Omental fat pad (tissue), 4 donors: ENCODE results near the gene COX6A2. TPM values are rescaled to one million over a fixed set of nuclear protein-coding genes. Genes with fewer than 3 reads are reported as not detected.

Source experiments
- ATAC-seq: fragments of 150-250 bp; one replicate; pipeline ENCODE4 v1.9.1; 2016; ENCODE audit warnings: mild to moderate bottlenecking, moderate library complexity; ENCODE audit not compliant: low FRiP score
- DNase-seq: peaks from one replicate; pipeline ENCODE4 v3.0.0-alpha.2; 2019; ENCODE audit warnings: low spot score
- CTCF ChIP-seq, 3 donors: fragments of 450-650 bp; IDR thresholded peaks; one replicate each; pipeline ENCODE4 v1.5.1; 2016 to 2017; ENCODE audit warnings: antibody characterized with exemption in 3 of 3, mild to moderate bottlenecking in 3 of 3, moderate library complexity in 2 of 3
- total RNA-seq, 4 donors: library from RNA; depleted of rRNA; stranded (reverse); fragments of >200 nt; gene quantifications; one replicate each; pipeline ENCODE4 v1.1.0, GENCODE V29; 2016

Gene COX6A2
- total RNA-seq, 4 donors from 2014 or later, result not detected

- ATAC-seq, result no peak
- no peak for TF ChIP-seq CTCF (IDR thresholded peaks at IDR 0.05)
- no peak for DNase-seq
These were observed 39.1 kb upstream of the COX6A2 start for GRCh38 chr16:31467151-31467773.

DNA sequence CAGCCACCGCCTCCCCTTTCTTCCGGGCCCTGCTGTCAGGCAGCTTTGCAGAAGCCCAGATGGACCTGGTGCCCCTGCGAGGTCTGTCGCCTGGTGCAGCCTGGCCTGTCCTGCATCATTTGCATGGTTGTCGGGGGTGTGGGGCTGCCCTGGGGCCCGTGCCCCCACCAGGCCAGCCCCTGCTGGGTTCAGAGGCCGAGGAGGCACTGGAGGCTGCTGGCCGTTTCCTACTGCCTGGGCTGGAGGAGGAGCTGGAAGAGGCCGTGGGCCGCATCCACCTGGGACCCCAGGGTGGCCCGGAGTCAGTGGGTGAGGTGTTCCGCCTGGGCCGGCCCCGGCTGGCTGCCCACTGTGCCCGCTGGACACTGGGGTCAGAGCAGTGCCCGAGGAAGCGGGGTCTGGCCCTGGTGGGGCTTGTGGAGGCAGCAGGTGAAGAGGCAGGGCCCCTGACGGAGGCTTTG is 38.3 kb upstream of the COX6A2 start:
- no peak for TF ChIP-seq CTCF (IDR thresholded peaks at IDR 0.05)
- no peak for DNase-seq

GRCh38 chr16:31465788-31466370 is 37.7 kb upstream of the COX6A2 start:
- TF ChIP-seq CTCF (IDR thresholded peaks at IDR 0.05), result no peak
- ATAC-seq, result no peak
- no peak for DNase-seq

More for the DNA sequence above, 38.3 kb upstream of the COX6A2 start:
- no peak for ATAC-seq

GRCh38 chr16:31464781-31465260 is 36.7 kb upstream of the COX6A2 start:
- DNase-seq, result no peak
- ATAC-seq, result no peak
- no peak for TF ChIP-seq CTCF (IDR thresholded peaks at IDR 0.05)

- ATAC-seq (no peak), DNase-seq (no peak)
- TF ChIP-seq CTCF (IDR thresholded peaks at IDR 0.05), result no peak
These were observed 36.2 kb upstream of the COX6A2 start for GRCh38 chr16:31464348-31464769.

DNA sequence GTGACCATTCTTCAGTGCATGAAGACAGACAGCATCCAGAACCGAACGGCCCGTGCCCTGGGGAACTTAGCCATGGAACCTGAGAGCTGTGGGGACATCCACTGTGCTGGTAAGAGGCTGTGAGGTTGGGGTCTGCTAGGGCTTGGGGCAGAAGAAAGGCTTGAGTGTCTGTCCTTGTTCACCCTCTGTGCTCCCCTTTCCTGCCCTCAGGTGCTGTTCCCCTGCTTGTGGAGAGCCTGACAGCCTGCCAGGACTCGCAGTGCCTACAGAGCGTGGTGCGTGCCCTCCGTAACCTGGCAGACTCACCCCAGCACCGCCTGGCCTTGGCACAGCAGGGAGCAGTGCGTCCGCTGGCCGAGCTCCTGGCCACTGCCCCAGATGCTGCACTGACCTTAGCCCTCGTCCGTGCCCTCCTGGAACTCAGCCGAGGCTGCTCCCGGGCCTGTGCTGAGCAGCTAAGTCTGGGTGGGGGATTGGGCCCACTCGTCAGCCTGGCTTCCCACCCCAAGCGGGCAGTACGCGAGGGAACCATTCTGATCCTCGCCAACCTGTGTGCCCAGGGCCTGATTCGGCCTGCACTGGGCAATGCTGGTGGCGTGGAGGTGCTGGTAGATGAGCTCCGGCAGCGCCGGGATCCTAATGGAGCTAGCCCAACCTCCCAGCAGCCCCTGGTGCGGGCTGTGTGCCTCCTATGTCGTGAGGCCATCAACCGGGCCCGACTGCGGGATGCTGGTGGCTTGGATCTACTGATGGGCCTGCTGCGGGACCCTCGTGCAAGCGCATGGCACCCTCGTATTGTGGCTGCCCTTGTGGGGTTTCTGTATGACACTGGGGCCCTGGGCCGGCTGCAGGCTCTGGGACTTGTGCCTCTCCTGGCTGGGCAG is 34.0 kb upstream of the COX6A2 start:
- DNase-seq, result no peak
- ATAC-seq, result no peak
- no peak for TF ChIP-seq CTCF (IDR thresholded peaks at IDR 0.05)
